ENCODE data around the gene NPR2. TPM values are rescaled to one million over a fixed set of nuclear protein-coding genes. Genes with fewer than 3 reads are reported as not detected.
A peak's percentile ranks its signal among the peaks of the same experiment; 100 is the strongest.

The NPR2 gene
- total and polyA plus RNA-seq, 2 experiments from 2014 or later, result 12.2 to 13.9 TPM

- Histone ChIP-seq H4K20me1 (ENCODE audit: insufficient read depth, poor library complexity, severe bottlenecking) (no peaks in the 10 kb centered on the region), H3K79me2 (no peaks in the 10 kb centered on the region), H3K27me3 (no peaks in the 10 kb centered on the region), H3K9me2 (replicated peaks; ENCODE audit: insufficient read depth) (no peaks in the 10 kb centered on the region), H3K9me3 (ENCODE audit: low read depth) (no peaks in the 10 kb centered on the region), H3K4me2 (no peak overlapping the region), H3K4me1 (ENCODE audit: insufficient read depth) (peaks cover 7% of the 10 kb centered on the region), H3K4me3 (no peak overlapping the region), H3K36me3 (replicated peaks; ENCODE audit: insufficient read depth, low read depth) (no peaks in the 10 kb centered on the region), H2AFZ (no peak overlapping the region), H3K27ac (no peak overlapping the region)
- TF ChIP-seq EZH2phosphoT487 (IDR thresholded peaks at IDR 0.05; ENCODE audit: low read depth, severe bottlenecking, unreplicated experiment), result no peak
- TF ChIP-seq EZH2 (IDR thresholded peaks at IDR 0.05; ENCODE audit: borderline replicate concordance), result no peak
- TF ChIP-seq CTCF (IDR thresholded peaks at IDR 0.05; ENCODE audit: poor library complexity), result no peak
- DNase-seq (ENCODE audit: low spot score), result no peak
- WGBS (ENCODE audit: low lambda C conversion rate, missing lambda C conversion rate), result 86% methylated on average over 3 of the region's 3 CpGs
Observed at GRCh38 chr9:35818341-35818740, 26.9 kb downstream of the NPR2 start.

DNA sequence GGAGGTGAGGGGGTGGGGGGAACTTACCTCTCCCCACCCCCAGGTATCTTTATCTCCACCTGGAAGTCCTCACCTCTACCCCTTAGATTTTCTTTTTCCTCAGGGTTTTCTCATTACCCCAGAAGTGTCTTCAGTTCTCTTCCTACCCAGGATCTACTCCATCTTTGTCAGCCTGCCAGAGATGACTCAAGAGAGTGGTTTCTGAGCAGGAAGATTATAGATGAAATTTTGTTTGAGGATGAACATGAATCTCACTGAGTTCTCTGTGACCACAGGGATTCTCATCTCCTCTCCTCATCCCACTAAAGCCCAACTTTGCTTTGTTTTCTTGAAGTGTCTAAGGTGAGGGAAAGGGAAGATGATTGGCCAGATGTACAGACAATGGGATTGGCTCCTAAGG, 28.7 kb downstream of the NPR2 start:
- Histone ChIP-seq H3K9me2 (replicated peaks; ENCODE audit: insufficient read depth) (no peaks in the 10 kb centered on the region), H3K4me1 (ENCODE audit: insufficient read depth) (no peaks in the 10 kb centered on the region), H3K4me2 (no peak overlapping the region), H3K79me2 (no peaks in the 10 kb centered on the region), H3K27ac (no peak overlapping the region), H3K4me3 (no peak overlapping the region), H2AFZ (no peak overlapping the region), H4K20me1 (ENCODE audit: insufficient read depth, poor library complexity, severe bottlenecking) (no peaks in the 10 kb centered on the region), H3K27me3 (no peaks in the 10 kb centered on the region), H3K9me3 (ENCODE audit: low read depth) (no peaks in the 10 kb centered on the region), H3K36me3 (replicated peaks; ENCODE audit: insufficient read depth, low read depth) (no peaks in the 10 kb centered on the region)
- DNase-seq (ENCODE audit: low spot score), result no peak
- TF ChIP-seq EZH2phosphoT487 (IDR thresholded peaks at IDR 0.05; ENCODE audit: low read depth, severe bottlenecking, unreplicated experiment) (no peak), EZH2 (IDR thresholded peaks at IDR 0.05; ENCODE audit: borderline replicate concordance) (no peak), CTCF (IDR thresholded peaks at IDR 0.05; ENCODE audit: poor library complexity) (no peak)

- Histone ChIP-seq H3K9me3 (ENCODE audit: low read depth) (no peaks in the 10 kb centered on the region), H3K27me3 (no peaks in the 10 kb centered on the region), H4K20me1 (ENCODE audit: insufficient read depth, poor library complexity, severe bottlenecking) (no peaks in the 10 kb centered on the region), H3K4me2 (no peak overlapping the region), H3K4me3 (no peak overlapping the region), H3K27ac (no peak overlapping the region), H3K4me1 (ENCODE audit: insufficient read depth) (no peaks in the 10 kb centered on the region), H3K9me2 (replicated peaks; ENCODE audit: insufficient read depth) (no peaks in the 10 kb centered on the region), H2AFZ (no peak overlapping the region), H3K79me2 (no peaks in the 10 kb centered on the region), H3K36me3 (replicated peaks; ENCODE audit: insufficient read depth, low read depth) (no peaks in the 10 kb centered on the region)
- DNase-seq (ENCODE audit: low spot score), result no peak
- TF ChIP-seq CTCF (IDR thresholded peaks at IDR 0.05; ENCODE audit: poor library complexity) (no peak), EZH2 (IDR thresholded peaks at IDR 0.05; ENCODE audit: borderline replicate concordance) (no peak), EZH2phosphoT487 (IDR thresholded peaks at IDR 0.05; ENCODE audit: low read depth, severe bottlenecking, unreplicated experiment) (no peak)
Observed at GRCh38 chr9:35822926-35823325, 31.5 kb downstream of the NPR2 start.

GRCh38 chr9:35826071-35826701, 34.8 kb downstream of the NPR2 start:
- H3K4me1 ChIP-seq (ENCODE audit: insufficient read depth), result peaks cover 19% of the 10 kb centered on the region
- H3K27ac ChIP-seq, result no peak overlapping the region
- TF ChIP-seq EZH2phosphoT487 (IDR thresholded peaks at IDR 0.05; ENCODE audit: low read depth, severe bottlenecking, unreplicated experiment) (no peak), CTCF (IDR thresholded peaks at IDR 0.05; ENCODE audit: poor library complexity) (peak; percentile 72)
- WGBS (ENCODE audit: low lambda C conversion rate, missing lambda C conversion rate), result 55% methylated on average over 4 of the region's 4 CpGs
- no peaks in the 10 kb centered on the region for H4K20me1 ChIP-seq (ENCODE audit: insufficient read depth, poor library complexity, severe bottlenecking)
- no peaks in the 10 kb centered on the region for H3K9me3 ChIP-seq (ENCODE audit: low read depth)
- H3K79me2 ChIP-seq, result peaks cover 11% of the 10 kb centered on the region
- H3K36me3 ChIP-seq (replicated peaks; ENCODE audit: insufficient read depth, low read depth), result no peaks in the 10 kb centered on the region
- H3K4me3 ChIP-seq, result no peak overlapping the region
- peak overlapping the region; percentile 53 for H2AFZ ChIP-seq
- no peaks in the 10 kb centered on the region for H3K9me2 ChIP-seq (replicated peaks; ENCODE audit: insufficient read depth)
- H3K4me2 ChIP-seq, result no peak overlapping the region
- DNase-seq (ENCODE audit: low spot score), result peak; percentile 73
- no peaks in the 10 kb centered on the region for H3K27me3 ChIP-seq

All from hepatocyte (in vitro differentiated cells).